ENCODE measurements around the gene ATP6V0A4. TPM values are rescaled to one million over a fixed set of nuclear protein-coding genes. Genes with fewer than 3 reads are reported as not detected.

The ATP6V0A4 gene
- total RNA-seq, 1 experiment from 2014 or later: 1.0 TPM

- no peaks in the 10 kb centered on the region for H3K9me3 ChIP-seq (ENCODE audit: low read length)
- H3F3A ChIP-seq (ENCODE audit: low read length, unreplicated experiment): no peaks in the 10 kb centered on the region
- H3K4me1 ChIP-seq (ENCODE audit: insufficient read depth, low read length): peaks cover 13% of the 10 kb centered on the region
- H4K20me1 ChIP-seq (ENCODE audit: low read length): no peaks in the 10 kb centered on the region
- ChIA-PET POLR2A (ENCODE audit: unreplicated experiment) (interaction anchor here (0.5 to 0.7 kb wide), 2 partner anchors 67 to 886 kb away, joined by 3 to 4 read pairs; no protein-coding TSS in a partner anchor), CTCF (no interaction called here)
- peak overlapping the region; percentile 71 for H3K27ac ChIP-seq (ENCODE audit: low read length)
- no peak overlapping the region for H2AFZ ChIP-seq (ENCODE audit: low read length)
- intact Hi-C loops (cut with micrococcal nuclease): loop anchor here (2.0 kb wide), 1 partner anchor 72 kb away; no protein-coding TSS in a partner anchor
- H3K9me2 ChIP-seq (replicated peaks; ENCODE audit: low read length): no peaks in the 10 kb centered on the region
- H3K4me2 ChIP-seq (ENCODE audit: low read length): 0 out of 2 replicates have a peak overlapping the region, but pooled peaks have one; percentile 1
- BruUV-seq (replicated peaks): no TSS peak
- H3K36me3 ChIP-seq (ENCODE audit: low read depth, low read length): no peaks in the 10 kb centered on the region
- H3K27me3 ChIP-seq (ENCODE audit: low read length): no peaks in the 10 kb centered on the region
- H3K79me2 ChIP-seq (ENCODE audit: low read length): no peaks in the 10 kb centered on the region
- no peak for TF ChIP-seq EZH2phosphoT487 (IDR thresholded peaks at IDR 0.05; ENCODE audit: borderline replicate concordance, low read length)
- no peak for TF ChIP-seq EZH2 (IDR thresholded peaks at IDR 0.05; ENCODE audit: low read length, unreplicated experiment)
- TF ChIP-seq CTCF (conservative IDR thresholded peaks at IDR 0.05; ENCODE audit: low read depth, low read length): no peak
- H3K9ac ChIP-seq (ENCODE audit: low read length): no peak overlapping the region; the same call in 1 of the 2 replicates
- DNase-seq (peak; percentile 42), ATAC-seq (peak; percentile 55)
- no peak overlapping the region for H3K4me3 ChIP-seq (ENCODE audit: low read length)
Measured at GRCh38 chr7:138828302-138828701, 30.3 kb upstream of the ATP6V0A4 start.

GRCh38 chr7:138825049-138825721 is 27.2 kb upstream of the ATP6V0A4 start:
- Histone ChIP-seq H3K36me3 (ENCODE audit: low read depth, low read length) (no peaks in the 10 kb centered on the region), H3K4me1 (ENCODE audit: insufficient read depth, low read length) (peaks cover 13% of the 10 kb centered on the region), H3K27ac (ENCODE audit: low read length) (no peak overlapping the region), H3K4me3 (ENCODE audit: low read length) (no peak overlapping the region), H3K9me2 (replicated peaks; ENCODE audit: low read length) (no peaks in the 10 kb centered on the region), H4K20me1 (ENCODE audit: low read length) (no peaks in the 10 kb centered on the region), H3K9ac (ENCODE audit: low read length) (no peak overlapping the region), H3K9me3 (ENCODE audit: low read length) (no peaks in the 10 kb centered on the region), H3K27me3 (ENCODE audit: low read length) (no peaks in the 10 kb centered on the region), H3K4me2 (ENCODE audit: low read length) (no peak overlapping the region), H3F3A (ENCODE audit: low read length, unreplicated experiment) (no peaks in the 10 kb centered on the region), H2AFZ (ENCODE audit: low read length) (no peak overlapping the region), H3K79me2 (ENCODE audit: low read length) (no peaks in the 10 kb centered on the region)
- DNase-seq (no peak), ATAC-seq (no peak)
- ChIA-PET CTCF (no interaction called here), POLR2A (ENCODE audit: unreplicated experiment) (no interaction called here)
- no TSS peak for BruUV-seq (replicated peaks)
- intact Hi-C loops (cut with micrococcal nuclease): no loop called here
- TF ChIP-seq EZH2 (IDR thresholded peaks at IDR 0.05; ENCODE audit: low read length, unreplicated experiment): no peak
- no peak for TF ChIP-seq CTCF (conservative IDR thresholded peaks at IDR 0.05; ENCODE audit: low read depth, low read length)
- TF ChIP-seq EZH2phosphoT487 (IDR thresholded peaks at IDR 0.05; ENCODE audit: borderline replicate concordance, low read length): no peak

GRCh38 chr7:138822867-138823535 is 25.0 kb upstream of the ATP6V0A4 start:
- Histone ChIP-seq H3K79me2 (ENCODE audit: low read length) (no peaks in the 10 kb centered on the region), H3F3A (ENCODE audit: low read length, unreplicated experiment) (no peaks in the 10 kb centered on the region), H3K9me2 (replicated peaks; ENCODE audit: low read length) (no peaks in the 10 kb centered on the region), H2AFZ (ENCODE audit: low read length) (no peak overlapping the region), H3K36me3 (ENCODE audit: low read depth, low read length) (no peaks in the 10 kb centered on the region), H3K27ac (ENCODE audit: low read length) (no peak overlapping the region), H3K9ac (ENCODE audit: low read length) (no peak overlapping the region), H4K20me1 (ENCODE audit: low read length) (no peaks in the 10 kb centered on the region), H3K4me3 (ENCODE audit: low read length) (no peak overlapping the region), H3K4me2 (ENCODE audit: low read length) (no peak overlapping the region), H3K9me3 (ENCODE audit: low read length) (no peaks in the 10 kb centered on the region), H3K4me1 (ENCODE audit: insufficient read depth, low read length) (peaks cover 3% of the 10 kb centered on the region), H3K27me3 (ENCODE audit: low read length) (no peaks in the 10 kb centered on the region)
- ATAC-seq: no peak
- intact Hi-C loops (cut with micrococcal nuclease): no loop called here
- BruUV-seq (replicated peaks): no TSS peak
- POLR2A ChIA-PET (ENCODE audit: unreplicated experiment): no interaction called here
- CTCF ChIA-PET: no interaction called here
- no peak for DNase-seq
- TF ChIP-seq EZH2 (IDR thresholded peaks at IDR 0.05; ENCODE audit: low read length, unreplicated experiment) (no peak), CTCF (conservative IDR thresholded peaks at IDR 0.05; ENCODE audit: low read depth, low read length) (no peak), EZH2phosphoT487 (IDR thresholded peaks at IDR 0.05; ENCODE audit: borderline replicate concordance, low read length) (no peak)

All from PC-3 (cell line).